SKM-1 treated with dmso at 0.1 percent for 144 hours (cell line): ENCODE data around the gene UBE2L5.

Experiments
- DNase-seq: peaks from one replicate; lab custom pipeline; 2025; ENCODE audit not compliant: unreplicated experiment; lab: John Stamatoyannopoulos, UW

Gene UBE2L5

DNA sequence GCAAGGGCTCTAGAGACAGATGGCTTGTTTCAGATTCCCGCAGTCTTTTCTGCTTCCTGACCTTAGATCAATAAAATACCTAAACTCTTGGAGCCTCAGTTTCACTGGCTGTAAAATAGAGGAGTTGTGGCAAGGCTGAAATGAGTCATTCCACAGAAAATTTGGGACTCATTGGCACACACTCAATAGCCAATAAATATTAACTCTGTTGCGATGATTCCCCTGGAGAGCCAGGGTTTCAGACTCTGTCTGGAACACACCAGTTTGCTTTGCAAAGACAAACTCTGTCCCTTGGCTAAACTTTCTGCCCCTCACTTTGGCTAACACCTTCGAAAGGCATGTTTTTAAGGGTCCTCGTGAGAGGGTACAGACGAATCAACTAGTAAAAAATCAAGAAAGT, 18.1 kb upstream of the UBE2L5 start:
- no peak for DNase-seq

- no peak for DNase-seq
These were observed 15.4 kb upstream of the UBE2L5 start for GRCh38 chr13:30406779-30407416.

DNA sequence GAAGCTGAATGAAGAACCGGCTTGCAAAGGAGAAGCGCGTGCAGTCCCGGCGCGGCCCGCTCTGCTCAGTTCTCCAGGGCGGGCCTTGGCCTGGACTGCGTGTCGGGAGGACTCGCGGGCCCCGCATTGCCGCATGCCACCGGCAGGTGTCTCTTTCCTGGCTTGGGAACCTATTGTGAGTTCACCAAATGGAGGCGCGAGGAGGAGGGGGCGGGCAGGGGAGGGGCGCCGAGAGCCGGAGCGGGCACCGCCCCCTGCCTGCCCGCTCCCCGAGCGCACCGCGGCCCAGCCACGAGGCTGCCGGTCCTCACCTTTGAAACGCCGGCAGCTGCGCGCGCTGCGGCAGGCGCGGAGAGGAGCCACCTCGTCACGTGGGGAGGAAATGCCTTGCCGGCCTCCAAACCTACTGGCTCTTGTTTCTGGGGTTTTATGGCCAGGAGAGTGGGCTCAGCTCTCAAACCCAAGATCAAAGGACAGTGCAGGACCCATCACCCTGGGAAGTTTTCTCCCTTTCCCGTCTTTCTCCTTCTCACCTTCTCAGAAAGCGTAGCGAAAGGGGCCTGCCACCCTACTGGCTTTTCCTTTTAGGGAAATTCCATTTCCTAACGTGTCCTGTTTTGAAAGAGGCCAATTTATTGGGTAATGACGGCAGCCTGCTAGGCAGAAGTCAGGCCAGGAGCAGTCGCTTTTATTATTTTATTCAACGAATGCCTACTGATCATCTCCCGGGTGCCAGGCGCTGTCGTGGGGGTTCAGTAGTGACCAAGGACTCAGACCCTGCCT, 13.8 kb upstream of the UBE2L5 start:
- peak; percentile 92 for DNase-seq

GRCh38 chr13:30409886-30410704, 12.2 kb upstream of the UBE2L5 start:
- DNase-seq = no peak

- no peak for DNase-seq
These were observed 11.6 kb upstream of the UBE2L5 start for GRCh38 chr13:30410705-30411125.

GRCh38 chr13:30412346-30412745, 9.9 kb upstream of the UBE2L5 start:
- DNase-seq = no peak

DNA sequence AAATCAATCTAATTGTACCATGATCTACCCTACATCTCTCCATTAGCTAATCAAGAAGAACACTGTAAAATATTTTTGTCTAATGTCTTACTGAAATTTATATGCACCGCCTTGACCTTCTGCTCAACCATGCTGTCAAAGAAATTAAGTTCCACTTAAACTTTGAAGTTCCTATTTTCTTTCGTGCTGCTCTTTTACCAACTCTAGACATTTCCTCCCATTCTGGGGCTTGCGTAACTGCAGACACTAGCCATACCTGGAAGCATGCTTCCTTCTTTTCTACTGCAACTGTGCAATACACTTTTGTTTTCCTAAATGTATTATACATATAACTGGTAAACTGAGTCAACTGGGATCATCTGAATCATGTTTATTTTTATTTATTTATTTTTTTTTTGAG, 8.5 kb upstream of the UBE2L5 start:
- DNase-seq = peak; percentile 46

DNA sequence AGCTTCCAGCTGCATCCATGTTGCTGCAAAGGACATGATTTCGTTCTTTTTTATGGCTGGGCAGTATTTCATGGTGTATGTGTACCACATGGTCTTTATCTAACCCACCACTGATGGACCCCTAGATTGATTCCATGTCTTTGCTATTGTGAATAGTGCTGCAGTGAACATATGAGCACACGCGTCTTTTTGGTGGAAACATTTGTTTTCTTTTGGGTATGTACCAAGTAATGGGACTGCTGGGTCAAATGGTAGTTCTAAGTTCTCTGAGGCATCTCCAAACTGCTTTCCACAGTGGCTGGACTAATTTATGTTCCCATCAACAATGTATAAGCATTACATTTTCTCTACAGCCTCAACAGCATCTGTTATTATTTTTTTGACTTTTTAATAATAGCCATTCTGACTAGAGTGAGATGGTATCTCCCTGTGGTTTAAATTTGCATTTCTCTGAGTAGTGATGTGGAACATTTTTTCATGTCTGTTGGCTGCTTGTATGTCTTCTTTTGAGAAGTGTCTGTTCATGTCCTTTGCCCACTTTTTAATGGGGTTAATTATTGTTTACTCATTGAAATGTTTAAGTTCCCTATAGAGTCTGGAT, 6.8 kb upstream of the UBE2L5 start:
- DNase-seq = no peak

- DNase-seq = no peak
These were observed 5.8 kb upstream of the UBE2L5 start for GRCh38 chr13:30416471-30416870.

GRCh38 chr13:30418075-30418716, 4.1 kb upstream of the UBE2L5 start:
- DNase-seq = no peak

GRCh38 chr13:30418717-30419459, 3.4 kb upstream of the UBE2L5 start:
- no peak for DNase-seq

- peak; percentile 73 for DNase-seq
These were observed 920 bp upstream of the UBE2L5 start for GRCh38 chr13:30421093-30422053.

- no peak for DNase-seq
These were observed 1.6 kb downstream of the UBE2L5 start for GRCh38 chr13:30423891-30424290.

GRCh38 chr13:30429235-30429634, 6.9 kb downstream of the UBE2L5 start:
- DNase-seq = no peak

- no peak for DNase-seq
These were observed 7.7 kb downstream of the UBE2L5 start for GRCh38 chr13:30429721-30430694.

- no peak for DNase-seq
These were observed 9.1 kb downstream of the UBE2L5 start for GRCh38 chr13:30431269-30431940.

DNA sequence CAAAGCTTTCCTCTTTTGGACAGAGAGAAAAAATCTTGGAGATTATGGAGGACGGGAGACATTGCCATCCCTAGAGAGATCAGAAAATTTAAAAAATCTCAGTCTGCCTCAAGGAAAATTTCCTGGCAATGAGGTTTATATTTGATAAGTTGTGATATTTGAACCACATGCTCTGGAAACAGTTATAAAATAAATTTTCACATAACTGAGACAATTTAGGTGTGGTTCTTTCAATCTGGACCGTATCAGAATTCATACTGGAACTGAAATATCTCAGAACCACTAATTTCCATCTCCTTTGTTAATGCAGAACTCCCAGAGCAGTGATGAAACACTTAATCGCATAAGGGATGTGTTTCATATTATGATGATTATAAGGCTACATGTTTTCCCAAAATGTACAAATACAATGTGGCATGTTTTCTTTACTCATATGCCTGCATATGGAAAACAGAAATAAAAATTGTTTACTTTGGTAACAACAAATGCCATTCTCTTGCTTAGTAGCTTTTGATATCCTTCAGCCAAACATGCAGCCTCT, 13.7 kb downstream of the UBE2L5 start:
- DNase-seq = no peak
